ENCODE results near the gene FANCD2. TPM values are rescaled to one million over a fixed set of nuclear protein-coding genes. Genes with fewer than 3 reads are reported as not detected.

FANCD2 gene
- total RNA-seq, 4 donors from 2014 or later: 4.6 to 38.0 (median 7.7) TPM

DNA sequence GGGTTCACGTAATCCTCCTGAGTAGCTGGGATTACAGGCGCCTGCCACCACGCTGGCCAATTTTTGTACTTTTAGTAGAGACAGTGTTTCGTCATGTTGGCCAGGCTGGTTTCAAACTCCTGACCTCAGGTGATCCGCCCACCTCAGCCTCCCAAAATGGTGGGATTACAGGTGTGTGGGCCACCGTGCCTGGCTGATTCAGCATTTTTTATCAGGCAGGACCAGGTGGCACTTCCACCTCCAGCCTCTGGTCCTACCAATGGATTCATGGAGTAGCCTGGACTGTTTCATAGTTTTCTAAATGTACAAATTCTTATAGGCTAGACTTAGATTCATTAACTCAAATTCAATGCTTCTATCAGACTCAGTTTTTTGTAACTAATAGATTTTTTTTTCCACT lies 124.8 kb downstream of the FANCD2 start:
- no peaks in the 10 kb centered on the region for H3K9me3 ChIP-seq
- TF ChIP-seq, protein P1, sequence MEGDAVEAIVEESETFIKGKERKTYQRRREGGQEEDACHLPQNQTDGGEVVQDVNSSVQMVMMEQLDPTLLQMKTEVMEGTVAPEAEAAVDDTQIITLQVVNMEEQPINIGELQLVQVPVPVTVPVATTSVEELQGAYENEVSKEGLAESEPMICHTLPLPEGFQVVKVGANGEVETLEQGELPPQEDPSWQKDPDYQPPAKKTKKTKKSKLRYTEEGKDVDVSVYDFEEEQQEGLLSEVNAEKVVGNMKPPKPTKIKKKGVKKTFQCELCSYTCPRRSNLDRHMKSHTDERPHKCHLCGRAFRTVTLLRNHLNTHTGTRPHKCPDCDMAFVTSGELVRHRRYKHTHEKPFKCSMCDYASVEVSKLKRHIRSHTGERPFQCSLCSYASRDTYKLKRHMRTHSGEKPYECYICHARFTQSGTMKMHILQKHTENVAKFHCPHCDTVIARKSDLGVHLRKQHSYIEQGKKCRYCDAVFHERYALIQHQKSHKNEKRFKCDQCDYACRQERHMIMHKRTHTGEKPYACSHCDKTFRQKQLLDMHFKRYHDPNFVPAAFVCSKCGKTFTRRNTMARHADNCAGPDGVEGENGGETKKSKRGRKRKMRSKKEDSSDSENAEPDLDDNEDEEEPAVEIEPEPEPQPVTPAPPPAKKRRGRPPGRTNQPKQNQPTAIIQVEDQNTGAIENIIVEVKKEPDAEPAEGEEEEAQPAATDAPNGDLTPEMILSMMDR (IDR thresholded peaks at IDR 0.05): no peak
- TF ChIP-seq POLR2A (IDR thresholded peaks at IDR 0.05): no peak
- H3K36me3 ChIP-seq: peaks cover 0 to 80% (median 3%) of the 10 kb centered on the region in 3 donors
- no peak overlapping the region for H3K27ac ChIP-seq
- H3K4me3 ChIP-seq: no peak overlapping the region
- no peak for DNase-seq
- no peaks in the 10 kb centered on the region for H3K4me1 ChIP-seq
- no peaks in the 10 kb centered on the region for H3K27me3 ChIP-seq

Small RNA genes within 50 kb of the gene (small RNA-seq; reads per million reads assigned to genes)
- gene CYCSP10 (0 reads per million in 2 donors), gene RNU6-670P (0 reads per million in 2 donors)

Other genes starting within 250 kb of the FANCD2 start
- gene TADA3, start 234.0 kb upstream of the FANCD2 start, total RNA-seq: 10 to 100 TPM; 38.0 to 63.6 (median 55.7) TPM
- 100 to 1,000 TPM; 111 to 165 (median 135) TPM for gene ARPC4, start 233.4 kb upstream of the FANCD2 start, total RNA-seq
- gene TTLL3, start 216.2 kb upstream of the FANCD2 start, total RNA-seq: 100 to 1,000 TPM in 3 of 4 donors, 10 to 100 TPM in 1; 42.4 to 594 (median 143) TPM
- 10 to 100 TPM; 29.7 to 43.1 (median 38.5) TPM for gene RPUSD3, start 182.4 kb upstream of the FANCD2 start, total RNA-seq
- 100 to 1,000 TPM in 3 of 4 donors, 10 to 100 TPM in 1; 27.2 to 510 (median 253) TPM for gene CIDEC, start 146.2 kb upstream of the FANCD2 start, total RNA-seq
- gene JAGN1, start 135.8 kb upstream of the FANCD2 start, total RNA-seq: 10 to 100 TPM; 23.9 to 46.5 (median 41.9) TPM
- 100 to 1,000 TPM in 2 of 4 donors, 10 to 100 TPM in 2; 11.6 to 160 (median 109) TPM for gene IL17RE, start 123.6 kb upstream of the FANCD2 start, total RNA-seq
- gene IL17RC, start 109.3 kb upstream of the FANCD2 start, total RNA-seq: 100 to 1,000 TPM in 3 of 4 donors, 10 to 100 TPM in 1; 22.3 to 125 (median 123) TPM
- 10 to 100 TPM; 21.9 to 45.6 (median 34.4) TPM for gene CRELD1, start 92.6 kb upstream of the FANCD2 start, total RNA-seq
- gene PRRT3, start 74.0 kb upstream of the FANCD2 start, total RNA-seq: 10 to 100 TPM in 1 of 4 donors, 1 to 10 TPM in 3; 1.9 to 13.2 (median 3.6) TPM
- gene EMC3, start 39.6 kb upstream of the FANCD2 start, total RNA-seq: 10 to 100 TPM; 23.9 to 42.2 (median 32.8) TPM
- not detected for gene FANCD2OS, start 81.8 kb downstream of the FANCD2 start, total RNA-seq
- gene BRK1, start 89.2 kb downstream of the FANCD2 start, total RNA-seq: 100 to 1,000 TPM in 1 of 4 donors, 10 to 100 TPM in 3; 43.7 to 104 (median 60.4) TPM
- 10 to 100 TPM; 44.0 to 62.7 (median 52.6) TPM for gene VHL, start 115.3 kb downstream of the FANCD2 start, total RNA-seq
- gene IRAK2, start 138.5 kb downstream of the FANCD2 start, total RNA-seq: 10 to 100 TPM in 3 of 4 donors, 1 to 10 TPM in 1; 9.1 to 17.3 (median 11.0) TPM
- gene TATDN2, start 222.0 kb downstream of the FANCD2 start, total RNA-seq: 10 to 100 TPM; 30.3 to 52.8 (median 36.9) TPM

Measured in Peyer's patch (tissue), 4 donors.